Transverse colon (tissue), 4 donors: ENCODE measurements around the gene PRKAR1B.

Source experiments
- EP300 ChIP-seq: sonication (generic); formaldehyde crosslinking; IDR thresholded peaks from one replicate; pipeline ENCODE4 v1.6.1; 2017; ENCODE audit warnings: antibody characterized with exemption, low read depth
- POLR2A ChIP-seq: fragments of 450-650 bp; IDR thresholded peaks from one replicate; pipeline ENCODE4 v1.6.1; 2016; ENCODE audit warnings: antibody characterized with exemption, mild to moderate bottlenecking, moderate library complexity
- POLR2AphosphoS5 ChIP-seq, 3 donors: sonication (generic); formaldehyde crosslinking; IDR thresholded peaks; one replicate each; pipeline ENCODE4 v1.6.1; 2016; ENCODE audit warnings: antibody characterized with exemption in 3 of 3
- TF ChIP-seq, protein P1 (sequence below), 5 experiments: fragments of 200-600 bp in 3 of 5; fragments of 450-650 bp in 2 of 5; sonication (generic) in 3 of 5; IDR thresholded peaks; 1 replicate in 2 of 5; 2 replicates in 3 of 5; pipeline ENCODE4 v1.5.1; 2016 to 2017; ENCODE audit warnings: antibody characterized with exemption in 5 of 5, inconsistent platforms in 3 of 5, mild to moderate bottlenecking in 2 of 5, moderate library complexity in 1 of 5

DNA sequence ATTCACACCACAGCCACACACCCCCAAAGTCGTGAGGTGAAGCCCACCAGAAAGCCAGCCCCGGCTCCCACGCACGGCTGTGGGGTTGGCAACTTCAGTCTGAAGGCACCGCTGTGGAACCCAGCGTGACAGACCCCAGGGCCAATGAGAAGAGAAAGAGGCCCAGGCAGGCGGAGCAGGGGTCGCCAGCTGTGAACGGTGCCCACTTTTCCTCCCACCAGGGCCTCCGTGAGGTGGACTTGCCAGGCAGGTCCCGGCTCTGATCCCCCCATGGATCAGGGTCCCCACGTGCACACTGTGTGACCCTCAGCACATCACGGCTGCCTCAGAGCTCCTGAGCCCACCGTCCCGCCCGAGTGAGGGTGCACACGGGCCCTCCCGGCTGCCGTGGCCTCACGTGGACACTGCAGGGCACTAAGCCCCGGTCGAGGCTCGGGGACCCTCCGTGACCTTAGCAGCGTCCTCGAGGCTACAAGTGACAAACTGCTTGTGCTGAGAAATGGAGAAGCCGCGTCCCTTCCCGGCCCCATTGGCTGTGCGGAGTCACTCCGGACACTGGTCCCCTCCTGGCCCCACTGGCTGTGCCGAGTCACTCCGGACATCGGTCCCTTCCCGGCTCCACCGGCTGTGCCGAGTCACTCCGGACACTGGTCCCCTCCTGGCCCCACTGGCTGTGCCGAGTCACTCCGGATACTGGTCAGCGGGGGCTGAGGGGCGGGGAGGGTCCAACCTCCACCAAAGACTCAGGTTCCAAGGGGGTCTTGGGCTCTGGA, 135.0 kb downstream of the PRKAR1B start:
- TF ChIP-seq, protein P1, sequence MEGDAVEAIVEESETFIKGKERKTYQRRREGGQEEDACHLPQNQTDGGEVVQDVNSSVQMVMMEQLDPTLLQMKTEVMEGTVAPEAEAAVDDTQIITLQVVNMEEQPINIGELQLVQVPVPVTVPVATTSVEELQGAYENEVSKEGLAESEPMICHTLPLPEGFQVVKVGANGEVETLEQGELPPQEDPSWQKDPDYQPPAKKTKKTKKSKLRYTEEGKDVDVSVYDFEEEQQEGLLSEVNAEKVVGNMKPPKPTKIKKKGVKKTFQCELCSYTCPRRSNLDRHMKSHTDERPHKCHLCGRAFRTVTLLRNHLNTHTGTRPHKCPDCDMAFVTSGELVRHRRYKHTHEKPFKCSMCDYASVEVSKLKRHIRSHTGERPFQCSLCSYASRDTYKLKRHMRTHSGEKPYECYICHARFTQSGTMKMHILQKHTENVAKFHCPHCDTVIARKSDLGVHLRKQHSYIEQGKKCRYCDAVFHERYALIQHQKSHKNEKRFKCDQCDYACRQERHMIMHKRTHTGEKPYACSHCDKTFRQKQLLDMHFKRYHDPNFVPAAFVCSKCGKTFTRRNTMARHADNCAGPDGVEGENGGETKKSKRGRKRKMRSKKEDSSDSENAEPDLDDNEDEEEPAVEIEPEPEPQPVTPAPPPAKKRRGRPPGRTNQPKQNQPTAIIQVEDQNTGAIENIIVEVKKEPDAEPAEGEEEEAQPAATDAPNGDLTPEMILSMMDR (IDR thresholded peaks at IDR 0.05) = no peak
- no peak for TF ChIP-seq POLR2A
- TF ChIP-seq POLR2AphosphoS5 (IDR thresholded peaks at IDR 0.05) = no peak
- no peak for TF ChIP-seq EP300
